Right lobe of liver (tissue), 6 donors: Measurements from ENCODE around the gene AJUBA. TPM values are rescaled to one million over a fixed set of nuclear protein-coding genes. Genes with fewer than 3 reads are reported as not detected.
A peak's percentile ranks its signal among the peaks of the same experiment; 100 is the strongest.

Experiments
- ATAC-seq, 4 donors: fragments of 200-7000 bp; cut with Tn5 transposase; one replicate each; pipeline ENCODE4 v1.9.1; 2020; ENCODE audit warnings: mild to moderate bottlenecking in 4 of 4, moderate library complexity in 4 of 4
- DNase-seq, 3 donors: peaks; one replicate each; pipeline ENCODE4 v3.0.0-alpha.2; 2020
- H3K27ac ChIP-seq, 3 donors: fragments of 200-600 bp; one replicate each; pipeline ENCODE4 v1.8.0; 2022
- H3K27me3 ChIP-seq, 2 donors: fragments of 200-600 bp; one replicate each; pipeline ENCODE4 v1.8.0; 2022
- H3K36me3 ChIP-seq, 4 donors: fragments of 200-600 bp; sonication (generic) in 1 of 4; one replicate each; pipeline versions ENCODE4 v1.5.1 to v1.8.0; 2017 to 2022; ENCODE audit warnings: control low read depth in 1 of 4
- H3K4me1 ChIP-seq, 4 donors: fragments of 200-600 bp; sonication (generic) in 1 of 4; one replicate each; pipeline versions ENCODE4 v1.5.1 to v1.8.0; 2017 to 2022; ENCODE audit warnings: control low read depth in 1 of 4
- H3K4me3 ChIP-seq, 3 donors: fragments of 200-600 bp; one replicate each; pipeline ENCODE4 v1.8.0; 2022
- H3K9me3 ChIP-seq, 4 donors: fragments of 200-600 bp; sonication (generic) in 1 of 4; one replicate each; pipeline versions ENCODE4 v1.5.1 to v1.8.0; 2017 to 2022; ENCODE audit warnings: control low read depth in 1 of 4
- POLR2A ChIP-seq: fragments of 450-650 bp; IDR thresholded peaks from one replicate; pipeline ENCODE4 v1.6.1; 2017; ENCODE audit warnings: antibody characterized with exemption, mild to moderate bottlenecking
- WGBS: methylation state at CpG from one replicate; pipeline ENCODE4 v1.1.6; 2018; ENCODE audit warnings: low coverage, low lambda C conversion rate; ENCODE audit not compliant: insufficient coverage; ENCODE audit errors: missing lambda C conversion rate; 5-methylcytosine and 5-hydroxymethylcytosine counted together
- intact Hi-C, 2 donors: fragments of 100-400 bp; cut with DNase I; formaldehyde crosslinking; loops; one replicate each; pipeline versions ENCODE4 v1.11.2 to v1.14.1; 2022
- total RNA-seq, 6 experiments: library from RNA; depleted of rRNA in 2 of 6; stranded (reverse); fragments of >200 nt in 2 of 6; fragmentation: NEBNext Ultra II Directional in 3 of 6; extraction: Animal tissue kit (Norgen Biotek cat#: 25700) in 3 of 6; gene quantifications; one replicate each; pipeline versions ENCODE4 v1.1.0 to v1.2.4, GENCODE V29; 2016 to 2023
- TF ChIP-seq, protein P1 (sequence below), 4 donors: fragments of 200-600 bp in 3 of 4; fragments of 450-650 bp in 1 of 4; IDR thresholded peaks; one replicate each; pipeline versions ENCODE4 v1.5.1 to v1.8.0; 2016 to 2022; ENCODE audit warnings: antibody characterized with exemption in 4 of 4, mild to moderate bottlenecking in 2 of 4
- donor health status: DM: no; HTN: yes; CAD: no.
- donor health status: DM: no; HTN: no; CAD: no.
- donor health status: DM: no; HTN: no; CAD: no.
- donor health status: DM: no; HTN: yes; CAD: no.
- donor health status: DM: no; HTN: yes; CAD: no.

The AJUBA gene
- total RNA-seq, 6 experiments from 2014 or later = 7.8 to 64.6 (median 54.2) TPM

DNA sequence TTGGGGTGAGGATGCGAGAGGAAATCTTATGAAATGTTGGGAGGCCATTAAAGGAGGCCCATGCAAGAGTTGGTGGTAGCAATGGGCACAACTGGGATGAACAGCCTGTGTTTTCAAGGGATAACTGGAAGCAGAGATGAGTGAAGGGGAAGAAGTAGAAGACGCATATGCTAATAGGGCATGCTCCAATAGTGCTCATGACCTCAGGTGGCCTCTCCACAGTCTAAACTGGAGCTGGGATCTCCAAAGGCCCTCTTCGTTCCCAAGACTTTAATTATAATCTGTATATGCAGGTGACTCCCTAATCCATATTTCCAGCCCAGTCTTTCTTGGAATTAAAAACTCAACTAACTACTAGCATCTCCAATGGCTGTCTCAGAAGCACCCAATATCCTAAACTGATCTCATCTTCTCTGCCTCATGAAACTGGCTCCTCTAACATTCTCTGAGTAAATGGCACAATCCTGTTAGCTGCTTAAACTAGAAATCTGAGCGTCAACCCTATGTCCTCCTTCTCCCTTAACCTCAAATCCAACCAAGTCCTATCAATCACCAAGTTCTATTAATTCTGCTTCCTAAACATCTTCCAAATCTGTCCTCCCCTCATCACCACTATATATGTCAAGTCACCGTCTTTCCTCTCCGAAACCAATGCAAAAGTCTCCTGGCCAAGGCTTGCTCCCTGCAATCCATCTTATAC, 2.8 kb upstream of the AJUBA start:
- peaks cover 0 to 27% (median 5%) of the 10 kb centered on the region in 4 donors for H3K4me1 ChIP-seq
- WGBS = 86% methylated on average over 5 of the region's 6 CpGs
- no peaks in the 10 kb centered on the region for H3K27me3 ChIP-seq
- ATAC-seq (no peak), DNase-seq (no peak)
- TF ChIP-seq, protein P1, sequence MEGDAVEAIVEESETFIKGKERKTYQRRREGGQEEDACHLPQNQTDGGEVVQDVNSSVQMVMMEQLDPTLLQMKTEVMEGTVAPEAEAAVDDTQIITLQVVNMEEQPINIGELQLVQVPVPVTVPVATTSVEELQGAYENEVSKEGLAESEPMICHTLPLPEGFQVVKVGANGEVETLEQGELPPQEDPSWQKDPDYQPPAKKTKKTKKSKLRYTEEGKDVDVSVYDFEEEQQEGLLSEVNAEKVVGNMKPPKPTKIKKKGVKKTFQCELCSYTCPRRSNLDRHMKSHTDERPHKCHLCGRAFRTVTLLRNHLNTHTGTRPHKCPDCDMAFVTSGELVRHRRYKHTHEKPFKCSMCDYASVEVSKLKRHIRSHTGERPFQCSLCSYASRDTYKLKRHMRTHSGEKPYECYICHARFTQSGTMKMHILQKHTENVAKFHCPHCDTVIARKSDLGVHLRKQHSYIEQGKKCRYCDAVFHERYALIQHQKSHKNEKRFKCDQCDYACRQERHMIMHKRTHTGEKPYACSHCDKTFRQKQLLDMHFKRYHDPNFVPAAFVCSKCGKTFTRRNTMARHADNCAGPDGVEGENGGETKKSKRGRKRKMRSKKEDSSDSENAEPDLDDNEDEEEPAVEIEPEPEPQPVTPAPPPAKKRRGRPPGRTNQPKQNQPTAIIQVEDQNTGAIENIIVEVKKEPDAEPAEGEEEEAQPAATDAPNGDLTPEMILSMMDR (IDR thresholded peaks at IDR 0.05) = no peak
- no peak for TF ChIP-seq POLR2A
- no peaks in the 10 kb centered on the region for H3K9me3 ChIP-seq
- H3K4me3 ChIP-seq = no peak overlapping the region
- intact Hi-C loops = loop anchor here (5.0 kb wide), 1 partner anchor 72 kb away; the partner anchor contains the start of gene CDH24 (in 2 of the 2)
- no peak overlapping the region for H3K27ac ChIP-seq
- H3K36me3 ChIP-seq = no peaks in the 10 kb centered on the region

DNA sequence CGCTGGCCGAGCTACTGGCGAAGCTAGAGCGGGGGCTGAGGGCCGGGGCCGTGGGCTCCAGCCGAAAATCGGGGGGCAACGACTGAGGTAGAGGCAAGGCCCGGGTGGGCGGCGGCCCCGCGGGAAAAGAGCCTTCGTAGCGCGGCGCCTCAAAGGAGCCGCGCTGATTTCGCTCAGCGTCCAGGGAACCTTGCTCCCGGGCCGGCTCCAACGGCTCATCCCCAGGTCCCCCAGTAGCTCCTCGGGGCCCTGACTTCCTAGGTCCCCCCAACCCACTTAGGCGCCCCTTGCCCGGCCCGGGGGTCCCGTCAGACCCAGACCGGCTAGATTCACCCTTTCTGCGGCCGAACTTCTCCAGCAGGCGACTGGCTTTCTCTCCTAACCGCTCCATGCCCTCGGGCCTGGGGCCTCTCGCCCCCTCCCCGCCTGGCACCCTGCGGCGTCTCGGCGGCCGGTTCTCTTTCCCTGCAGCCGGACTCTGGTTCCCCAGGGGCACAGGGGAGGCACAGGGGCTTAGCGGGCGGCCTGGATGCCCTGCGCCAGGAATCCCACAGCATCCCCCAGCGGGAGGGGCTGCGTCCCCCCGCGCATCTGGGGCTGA, 375 bp downstream of the AJUBA start:
- Histone ChIP-seq H3K36me3 (no peaks in the 10 kb centered on the region), H3K4me1 (peaks cover 0 to 56% (median 19%) of the 10 kb centered on the region in 4 donors), H3K4me3 (peak overlapping the region; percentile 65 to 90 (median 83)), H3K9me3 (no peaks in the 10 kb centered on the region), H3K27me3 (no peaks in the 10 kb centered on the region), H3K27ac (peak overlapping the region; percentile 67 to 89 (median 68))
- ATAC-seq (peak in 2 of 4 donors; percentile 2), DNase-seq (peak in 1 of 3 donors; percentile 29)
- TF ChIP-seq, protein P1 (IDR thresholded peaks at IDR 0.05) = no peak
- TF ChIP-seq POLR2A = no peak
- intact Hi-C loops = no loop called here
- WGBS = 0% methylated on average over 9 of the region's 51 CpGs

DNA sequence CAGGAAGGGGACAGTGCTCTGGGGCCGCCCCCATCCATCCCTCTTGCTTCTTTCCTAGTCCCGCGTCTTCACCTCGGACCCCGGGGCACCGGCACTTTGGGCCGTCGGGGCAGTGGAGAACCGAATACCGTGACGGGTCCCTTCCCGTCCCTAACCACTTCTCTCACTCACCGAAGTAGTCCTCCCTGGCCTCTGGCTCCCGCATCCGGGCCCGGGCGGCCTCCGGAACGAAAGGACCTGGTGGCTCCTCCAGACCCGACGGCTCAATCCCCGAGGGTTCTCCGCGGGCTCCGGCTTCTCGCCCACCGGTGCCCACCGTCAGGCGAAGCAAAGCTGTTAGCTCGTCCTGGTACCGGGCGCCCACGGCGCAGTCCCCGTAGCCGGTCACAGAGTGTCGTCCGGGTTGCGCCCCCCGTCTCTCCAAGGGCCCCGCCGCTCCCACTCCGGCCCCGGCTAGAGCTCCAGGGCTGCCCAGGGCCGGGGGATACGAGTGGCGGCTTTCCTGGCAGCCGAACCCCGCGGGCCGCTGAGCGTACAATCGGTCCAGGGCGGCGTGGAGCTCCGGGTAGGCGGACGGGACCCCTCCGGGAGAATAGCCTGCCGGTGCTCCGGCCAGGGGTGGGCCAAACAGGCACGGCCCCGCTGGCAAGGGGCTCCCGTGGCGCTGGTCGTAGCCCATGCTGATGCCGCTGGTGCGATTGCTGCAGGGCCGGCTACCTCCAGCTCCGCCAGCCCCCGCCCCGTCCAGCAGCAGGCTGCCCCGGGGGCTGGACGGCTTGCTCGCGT, 1.1 kb downstream of the AJUBA start:
- H3K9me3 ChIP-seq = no peaks in the 10 kb centered on the region
- intact Hi-C loops = no loop called here
- no peak for TF ChIP-seq POLR2A
- TF ChIP-seq, protein P1 (IDR thresholded peaks at IDR 0.05) = no peak
- peak overlapping the region; percentile 65 to 90 (median 83) for H3K4me3 ChIP-seq
- peak in 3 of 4 donors; percentile 1 to 5 (median 2) for ATAC-seq
- H3K36me3 ChIP-seq = no peaks in the 10 kb centered on the region
- peak in 1 of 3 donors; percentile 42 for DNase-seq
- peaks cover 0 to 60% (median 21%) of the 10 kb centered on the region in 4 donors for H3K4me1 ChIP-seq
- peak overlapping the region; percentile 67 to 89 (median 68) for H3K27ac ChIP-seq
- whole genome bisulfite sequencing = 0% methylated on average over 6 of the region's 76 CpGs
- no peaks in the 10 kb centered on the region for H3K27me3 ChIP-seq

DNA sequence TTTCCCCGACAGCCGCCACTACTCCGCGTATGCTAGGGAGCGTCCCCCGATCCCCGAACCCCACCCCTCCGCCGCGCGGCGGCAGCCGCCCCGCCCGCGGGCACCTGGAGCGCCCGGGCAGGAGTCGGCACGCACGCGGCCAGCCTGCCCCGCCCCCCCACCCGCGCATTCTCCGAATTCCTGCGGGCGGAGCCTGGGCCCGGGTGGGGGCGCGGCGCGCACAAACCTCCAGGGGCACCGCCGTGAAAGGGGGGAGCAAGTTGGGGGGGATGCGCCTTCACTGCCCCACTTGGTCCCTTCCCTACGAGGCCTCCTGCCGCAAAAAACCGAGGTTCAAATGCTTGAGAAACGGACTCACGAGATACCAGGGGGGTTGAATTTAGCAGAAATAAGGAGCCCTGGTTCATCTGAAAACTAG, 1.7 kb downstream of the AJUBA start:
- intact Hi-C loops = no loop called here
- Histone ChIP-seq H3K27me3 (no peaks in the 10 kb centered on the region), H3K4me3 (peak overlapping the region; percentile 65 to 90 (median 83)), H3K36me3 (no peaks in the 10 kb centered on the region), H3K9me3 (no peaks in the 10 kb centered on the region), H3K27ac (peak overlapping the region; percentile 67 to 89 (median 68)), H3K4me1 (peaks cover 0 to 60% (median 24%) of the 10 kb centered on the region in 4 donors)
- peak; percentile 60 for TF ChIP-seq POLR2A
- TF ChIP-seq, protein P1 (IDR thresholded peaks at IDR 0.05) = no peak
- DNase-seq (peak in 2 of 3 donors; percentile 66 to 67), ATAC-seq (peak; percentile 17 to 53 (median 24))
- 4% methylated on average over 15 of the region's 41 CpGs for WGBS
